K562 (cell line): ENCODE data around the gene SYT1. TPM values are rescaled to one million over a fixed set of nuclear protein-coding genes. Genes with fewer than 3 reads are reported as not detected.

Experiments
- ATAC-seq: fragments of 200-7000 bp; cut with Tn5 transposase; 3 replicates; pipeline ENCODE4 v1.9.1; 2020; ENCODE audit warnings: moderate library complexity
- BruUV-seq: library from RNA; stranded (reverse); fragments of 400-500 nt; replicated peaks from 2 replicates; lab custom pipeline; 2021; lab: Mats Ljungman, UMichigan
- CTCF ChIA-PET: fragments of 300-600 bp; formaldehyde crosslinking; extraction: SDS; loops from one replicate; lab custom pipeline; 2021; ENCODE audit warnings: low intra/inter-chr PET ratio; lab: Yijun Ruan, JAX
- POLR2A ChIA-PET: fragments of 300-600, 350-650 bp; sonication (Branson Sonifier 250); formaldehyde crosslinking; extraction: SDS; loops from one replicate; lab custom pipeline; 2021; ENCODE audit warnings: antibody characterized with exemption, inconsistent platforms; lab: Yijun Ruan, JAX
- DNase-seq, 4 experiments: peaks; one replicate each; pipeline versions ENCODE4 v3.0.0 to v3.0.0-alpha.2; 2011 to 2018; ENCODE audit warnings: low spot score in 3 of 4, mixed read lengths in 3 of 4; ENCODE audit errors: extremely low read depth in 1 of 4
- FAIRE-seq: peaks from 2 replicates; lab custom pipeline; 2011; peaks lifted over from hg19 to GRCh38; lab: Jason Lieb, UNC
- H2AFZ ChIP-seq: 2 replicates; pipeline ENCODE4 v1.6.0; 2011; ENCODE audit warnings: low read depth, low read length, control low read depth, inconsistent platforms
- H3K27ac ChIP-seq: fragments of 200-600 bp; 3 replicates; pipeline ENCODE4 v1.8.0; 2011; ENCODE audit warnings: low read depth, mild to moderate bottlenecking, control low read depth, inconsistent platforms, low read length, moderate library complexity, mixed read lengths; ENCODE audit errors: extremely low read depth
- H3K27me3 ChIP-seq, 2 experiments: fragments of 300-600 bp in 1 of 2; 2 replicates in 1 of 2; 3 replicates in 1 of 2; pipeline versions ENCODE4 v1.6.0 to v1.8.0; 2011; ENCODE audit warnings: inconsistent platforms in 2 of 2, low read length in 2 of 2, mild to moderate bottlenecking in 1 of 2, mixed read lengths in 1 of 2, moderate library complexity in 1 of 2; ENCODE audit not compliant: control insufficient read depth in 2 of 2, insufficient read depth in 2 of 2
- H3K36me3 ChIP-seq: fragments of 300-600 bp; 3 replicates; pipeline ENCODE4 v1.8.0; 2011; ENCODE audit warnings: mild to moderate bottlenecking, low read length, inconsistent platforms; ENCODE audit not compliant: control insufficient read depth, insufficient read depth
- H3K4me1 ChIP-seq, 2 experiments: fragments of 200-600 bp in 1 of 2; replicated peaks in 1 of 2; 2 replicates in 1 of 2; 3 replicates in 1 of 2; pipeline versions ENCODE4 v1.5.1 to v1.8.0; 2011; ENCODE audit warnings: inconsistent platforms in 2 of 2, low read length in 2 of 2, mild to moderate bottlenecking in 1 of 2, mixed read lengths in 1 of 2, moderate library complexity in 1 of 2; ENCODE audit not compliant: control insufficient read depth in 2 of 2, insufficient read depth in 2 of 2
- H3K4me2 ChIP-seq: 2 replicates; pipeline ENCODE4 v1.6.1; 2011; ENCODE audit warnings: low read length, control low read depth, inconsistent platforms, mixed read lengths; ENCODE audit not compliant: insufficient read depth
- H3K4me3 ChIP-seq: fragments of 200-600 bp; sonication (generic), shearing (Covaris generic); 2 replicates; pipeline ENCODE4 v1.5.1; 2016; ENCODE audit warnings: control low read depth, inconsistent platforms
- H3K79me2 ChIP-seq: fragments of 200-600 bp; 3 replicates; pipeline ENCODE4 v1.8.0; 2011; ENCODE audit warnings: low read length, inconsistent platforms; ENCODE audit not compliant: control insufficient read depth, insufficient read depth
- H3K9ac ChIP-seq, 2 experiments: 2 replicates each; pipeline versions ENCODE4 v1.6.0 to v1.6.1; 2011; ENCODE audit warnings: low read depth in 2 of 2, low read length in 2 of 2, control low read depth in 1 of 2, inconsistent platforms in 1 of 2, mild to moderate bottlenecking in 1 of 2, mixed read lengths in 1 of 2; ENCODE audit not compliant: insufficient read depth in 1 of 2
- H3K9me1 ChIP-seq: one replicate; pipeline ENCODE4 v1.6.0; 2011; ENCODE audit warnings: inconsistent platforms, mild to moderate bottlenecking, low read length, moderate library complexity; ENCODE audit not compliant: control insufficient read depth, insufficient read depth
- H3K9me3 ChIP-seq: replicated peaks from 2 replicates; pipeline ENCODE4 v1.5.1; 2011; ENCODE audit warnings: low read depth, low read length, inconsistent platforms; ENCODE audit not compliant: control insufficient read depth, insufficient read depth
- H4K20me1 ChIP-seq: replicated peaks from 2 replicates; pipeline ENCODE4 v1.6.1; 2011; ENCODE audit warnings: low read length, inconsistent platforms, mixed read lengths; ENCODE audit not compliant: control insufficient read depth, insufficient read depth
- CUX1 ChIP-seq: fragments of 200-800 bp; sonication (Bioruptor generic); IDR thresholded peaks from 2 replicates; pipeline ENCODE4 v1.6.1; 2016; ENCODE audit warnings: missing genetic modification characterization, missing compliant biosample characterization
- NR3C1 ChIP-seq: sonication (generic); formaldehyde crosslinking; IDR thresholded peaks from 2 replicates; pipeline ENCODE4 v1.8.1; 2022; ENCODE audit warnings: missing genetic modification reagents
- TAF15 ChIP-seq: fragments of 200-400 bp; formaldehyde crosslinking; IDR thresholded peaks from 2 replicates; pipeline ENCODE4 v1.6.1; 2017; ENCODE audit warnings: mild to moderate bottlenecking, low read depth, low read length, moderate library complexity
- TEAD1 ChIP-seq, 2 experiments: fragments of 450-650 bp in 1 of 2; sonication (generic) in 1 of 2; formaldehyde crosslinking; IDR thresholded peaks; 2 replicates each; pipeline versions ENCODE4 v1.4.0 to v1.8.0; 2020 to 2022; ENCODE audit warnings: mild to moderate bottlenecking in 2 of 2, missing genetic modification reagents in 1 of 2
- TGIF2 ChIP-seq: sonication (generic); formaldehyde crosslinking; IDR thresholded peaks from 2 replicates; pipeline ENCODE4 v1.8.1; 2022; ENCODE audit warnings: mild to moderate bottlenecking, missing genetic modification reagents, moderate library complexity
- ZNF140 ChIP-seq: fragments of 250-450 bp; sonication (Bioruptor Pico); IDR thresholded peaks from 2 replicates; pipeline ENCODE4 v1.8.0; 2021; ENCODE audit warnings: moderate library complexity, mild to moderate bottlenecking, inconsistent platforms
- ZNF449 ChIP-seq: fragments of 250-450 bp; sonication (Bioruptor Pico); IDR thresholded peaks from 2 replicates; pipeline ENCODE4 v1.8.0; 2022; ENCODE audit warnings: moderate library complexity, mild to moderate bottlenecking, inconsistent platforms
- ZNF589 ChIP-seq: fragments of 200-800 bp; sonication (Bioruptor generic); IDR thresholded peaks from 2 replicates; pipeline ENCODE4 v1.6.1; 2016; ENCODE audit warnings: low read depth, missing genetic modification characterization, missing compliant biosample characterization
- ZNF696 ChIP-seq: fragments of 250-450 bp; sonication (Bioruptor Pico); conservative IDR thresholded peaks from 2 replicates; pipeline ENCODE4 v1.4.0; 2020; ENCODE audit warnings: mild to moderate bottlenecking, moderate library complexity
- ZZZ3 ChIP-seq: fragments of 450-650 bp; IDR thresholded peaks from 2 replicates; pipeline ENCODE4 v1.6.1; 2016; ENCODE audit warnings: antibody characterized with exemption, mild to moderate bottlenecking, moderate library complexity
- WGBS: fragments of 100-300 bp; shearing (Covaris generic); methylation state at CpG from one replicate; pipeline ENCODE4 v1.1.6; 2016; ENCODE audit warnings: low coverage, mixed read lengths; ENCODE audit not compliant: insufficient coverage; ENCODE audit errors: missing lambda C conversion rate; 5-methylcytosine and 5-hydroxymethylcytosine counted together
- in situ Hi-C: fragments of 300-500 bp; cut with MboI; formaldehyde crosslinking; loops from 4 replicates; pipeline ENCODE4 v1.15.0; 2018; ENCODE audit warnings: inconsistent platforms, mixed read lengths
- intact Hi-C: fragments of 100-400 bp; cut with micrococcal nuclease; formaldehyde crosslinking; loops from 2 replicates; pipeline ENCODE4 v1.14.2; 2022
- polyA plus RNA-seq, 8 experiments: library from polyadenylated mRNA; depleted of rRNA in 4 of 8; stranded (reverse) in 5 of 8; unstranded in 3 of 8; fragments of >200 nt; fragmentation: Nextera tagmentation in 2 of 8; fragmentation: Illumina TruSeq in 1 of 8; extraction: Ambion mirVana in 2 of 8; extraction: Trizol in 1 of 8; gene quantifications; 2 replicates each; pipeline versions ENCODE4 v1.2.1 to v1.2.3, GENCODE V29; 2011 to 2014; ENCODE audit warnings: inconsistent platforms in 1 of 8, missing spikeins in 1 of 8
- total RNA-seq, 7 experiments: library from RNA; depleted of rRNA in 6 of 7; stranded (reverse); fragments of >200 nt in 6 of 7; fragmentation: Illumina TruSeq in 2 of 7; extraction: Trizol in 2 of 7; gene quantifications; 2 replicates each; pipeline versions ENCODE4 v1.2.1 to v1.2.3, GENCODE V29; 2011 to 2021; ENCODE audit warnings: low replicate concordance in 1 of 7

The SYT1 gene
- total and polyA plus RNA-seq, 9 of the 15 experiments (the other 6 are each of a cell fraction or from before 2014, with no cell fraction given) = 0.03 to 0.13 (median 0.07) TPM; not detected in 4

- WGBS = 0% methylated on average over 1 of the region's 1 CpG
- H3K36me3 ChIP-seq = no peaks in the 10 kb centered on the region
These were observed 155.5 kb downstream of the SYT1 start for GRCh38 chr12:79020106-79020505.

GRCh38 chr12:79021021-79021420, 156.4 kb downstream of the SYT1 start:
- Histone ChIP-seq H3K27ac (no peak overlapping the region), H3K79me2 (no peaks in the 10 kb centered on the region), H3K9me3 (no peaks in the 10 kb centered on the region; the same call in 1 of the 2 replicates), H3K4me1 (no peaks in the 10 kb centered on the region), H3K27me3 (no peaks in the 10 kb centered on the region), H3K36me3 (no peaks in the 10 kb centered on the region), H3K4me3 (no peak overlapping the region), H3K9me1 (no peaks in the 10 kb centered on the region), H3K9ac (no peak overlapping the region), H3K4me2 (no peak overlapping the region), H2AFZ (no peak overlapping the region), H4K20me1 (no peaks in the 10 kb centered on the region)
- no TSS peak for BruUV-seq
- no peak for ATAC-seq
- intact Hi-C loops = no loop called here
- DNase-seq = no peak
- TF ChIP-seq ZNF696 = no peak
- TF ChIP-seq ZNF449 (CRISPR knock-in tag) = no peak
- TF ChIP-seq CUX1 = no peak
- TF ChIP-seq TEAD1 (CRISPR knock-in tag; IDR thresholded peaks at IDR 0.05) = no peak
- no peak for TF ChIP-seq TAF15
- TF ChIP-seq ZZZ3 = no peak
- no peak for TF ChIP-seq NR3C1 (CRISPR knock-in tag)
- no peak for TF ChIP-seq TGIF2
- FAIRE-seq = no peak
- ChIA-PET CTCF (no interaction called here), POLR2A (no interaction called here)
- in situ Hi-C loops = no loop called here

More at GRCh38 chr12:79020106-79020505, 155.5 kb downstream of the SYT1 start:
- no peaks in the 10 kb centered on the region for H4K20me1 ChIP-seq
- no peak for FAIRE-seq
- no peak for ATAC-seq
- no peak overlapping the region for H3K9ac ChIP-seq
- no peak overlapping the region for H3K27ac ChIP-seq
- ChIA-PET CTCF (no interaction called here), POLR2A (no interaction called here)
- no peaks in the 10 kb centered on the region for H3K27me3 ChIP-seq
- H3K4me2 ChIP-seq = no peak overlapping the region
- no peak overlapping the region for H2AFZ ChIP-seq
- no peaks in the 10 kb centered on the region for H3K9me1 ChIP-seq
- H3K4me1 ChIP-seq = no peaks in the 10 kb centered on the region
- H3K9me3 ChIP-seq = no peaks in the 10 kb centered on the region; the same call in 1 of the 2 replicates
- intact Hi-C loops (no loop called here), in situ Hi-C loops (no loop called here)
- no TSS peak for BruUV-seq
- H3K79me2 ChIP-seq = no peaks in the 10 kb centered on the region
- H3K4me3 ChIP-seq = no peak overlapping the region
- no peak for DNase-seq
- TF ChIP-seq ZNF140 (CRISPR knock-in tag) (no peak), ZNF589 (no peak)
